GM21825 (cell line): Measurements from ENCODE around the gene PAX7.

Experiments used
- ATAC-seq: cut with Tn5 transposase; IDR thresholded peaks from one replicate; pipeline ENCODE4 v1.9.1; 2021; ENCODE audit warnings: mild to moderate bottlenecking, moderate library complexity; ENCODE audit not compliant: unreplicated experiment

The PAX7 gene

GRCh38 chr1:18640228-18641004 lies 9.8 kb downstream of the PAX7 start:
- ATAC-seq, result no peak

DNA sequence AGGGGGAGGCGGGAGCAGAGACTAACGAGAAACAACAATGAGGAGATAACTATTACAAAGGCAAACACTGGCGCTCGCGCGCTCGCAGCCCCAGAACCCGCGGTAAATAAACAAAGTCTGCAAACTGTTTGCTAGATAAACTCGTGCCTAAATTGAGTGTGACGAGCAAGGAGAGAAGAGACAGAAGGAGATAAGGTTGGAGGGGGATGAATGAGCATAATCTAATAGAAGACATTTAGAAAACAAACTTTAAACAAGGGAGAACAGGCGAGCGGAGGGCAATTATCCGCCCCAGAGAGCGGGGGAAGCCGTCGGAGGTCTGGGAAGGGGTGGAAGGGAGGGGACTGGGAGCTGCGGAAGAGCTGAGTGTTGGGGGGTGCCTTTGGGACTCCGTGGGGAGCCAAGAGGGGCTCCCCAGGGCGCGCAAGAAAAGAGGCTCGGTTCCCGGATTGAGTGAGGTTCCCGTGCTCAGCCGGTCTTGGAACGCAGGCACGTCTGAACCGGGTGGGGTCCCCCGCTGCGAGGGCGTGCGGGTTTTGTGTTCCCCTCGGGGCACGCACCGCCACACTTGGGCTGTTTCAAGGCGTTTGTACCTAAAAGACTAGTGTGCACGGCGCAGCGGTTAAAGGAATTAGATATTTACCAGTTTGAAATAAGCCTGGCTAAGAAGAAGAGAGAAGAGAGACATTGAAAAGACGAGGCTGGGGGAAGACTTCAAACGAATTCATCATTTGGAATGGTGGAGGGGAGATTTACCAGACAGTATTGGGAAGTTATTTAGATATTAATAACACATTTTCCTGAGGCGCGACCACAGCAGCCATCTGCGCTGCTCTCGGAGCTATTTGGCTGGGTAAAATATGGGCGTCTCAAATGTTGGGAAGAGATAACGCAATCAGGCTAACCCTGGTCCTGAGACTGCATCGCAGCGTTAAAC lies 10.6 kb downstream of the PAX7 start:
- no peak for ATAC-seq

DNA sequence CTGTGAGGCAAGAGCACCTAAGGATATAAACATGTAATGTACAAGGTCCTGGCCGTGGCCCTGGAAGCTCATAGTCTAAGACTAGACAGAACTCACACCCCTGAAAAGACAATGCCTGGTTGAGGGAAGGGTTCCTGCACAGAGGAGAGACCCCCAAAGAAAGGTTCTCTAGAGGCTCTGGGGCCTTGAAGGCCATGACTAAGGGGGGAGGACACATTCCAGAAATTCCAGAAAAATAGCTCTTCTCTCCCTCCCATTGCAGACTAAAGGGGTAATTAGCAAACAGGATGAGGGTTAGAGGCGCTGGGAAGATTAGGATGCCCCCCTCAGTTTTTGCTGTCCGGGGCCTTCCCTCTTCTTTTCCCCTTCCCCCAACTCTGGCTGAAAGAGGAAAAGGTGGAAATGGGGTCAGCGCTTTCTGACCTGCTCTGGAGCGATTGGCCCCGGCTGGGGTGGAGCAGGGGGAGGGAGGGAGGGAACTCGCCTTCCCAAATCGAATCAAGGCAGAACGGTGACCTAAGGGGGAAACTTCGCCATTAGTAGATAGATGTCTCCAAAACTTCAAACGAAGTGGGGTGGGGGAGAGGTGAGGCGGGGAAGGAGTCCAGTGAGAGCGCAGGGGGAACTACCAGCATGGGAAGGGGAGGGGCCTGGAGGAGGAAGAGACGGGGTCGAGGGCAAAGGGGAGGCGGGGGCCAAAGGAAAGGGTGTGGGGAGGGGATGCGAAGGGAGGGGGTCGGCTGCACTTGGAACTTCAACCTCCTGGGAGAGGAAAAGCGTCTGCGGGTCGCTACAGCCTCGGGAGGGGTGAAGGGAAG lies 11.8 kb downstream of the PAX7 start:
- no peak for ATAC-seq

DNA sequence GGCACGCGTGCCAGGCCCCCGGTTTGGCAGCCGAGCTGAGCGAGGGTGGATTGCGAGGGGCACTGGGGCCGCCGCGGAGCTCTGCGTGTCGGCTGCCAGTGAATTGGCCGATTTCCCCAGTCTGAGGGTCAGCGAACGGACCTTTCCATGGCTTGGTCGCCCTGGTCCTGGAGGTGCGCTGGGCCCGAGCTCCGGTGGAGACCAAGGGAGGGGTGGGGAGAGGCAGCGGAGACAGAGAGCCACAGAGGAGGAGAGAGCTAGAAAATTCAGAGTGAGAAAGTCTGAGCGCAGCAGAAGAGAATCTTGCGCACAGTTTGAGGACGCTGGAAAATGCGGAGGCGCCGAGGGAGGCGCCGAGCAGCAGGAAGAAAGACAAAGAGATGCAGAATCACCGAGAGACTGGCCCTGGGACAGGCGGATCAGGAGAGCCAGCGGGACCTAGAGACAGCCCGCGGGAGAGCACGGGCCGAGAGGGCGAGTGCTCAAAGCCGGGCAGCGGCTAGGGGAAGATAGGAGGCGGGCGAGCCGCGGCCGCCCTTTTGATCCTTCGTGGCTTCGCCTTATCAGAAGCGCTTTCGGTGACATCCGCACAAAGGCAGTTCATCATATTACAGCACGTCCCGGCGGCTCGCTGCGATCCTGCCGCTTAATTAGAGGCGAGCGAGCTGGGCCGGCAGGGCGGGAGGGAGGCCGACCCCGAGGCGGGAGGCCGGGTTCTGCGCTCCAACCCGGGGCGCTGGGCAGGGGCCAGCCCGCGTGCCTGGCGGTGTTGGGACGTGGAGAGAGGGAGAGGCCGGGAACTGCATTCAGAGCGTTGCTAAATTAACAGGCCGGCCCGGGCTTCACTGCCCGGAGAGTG lies 12.7 kb downstream of the PAX7 start:
- ATAC-seq, result no peak

DNA sequence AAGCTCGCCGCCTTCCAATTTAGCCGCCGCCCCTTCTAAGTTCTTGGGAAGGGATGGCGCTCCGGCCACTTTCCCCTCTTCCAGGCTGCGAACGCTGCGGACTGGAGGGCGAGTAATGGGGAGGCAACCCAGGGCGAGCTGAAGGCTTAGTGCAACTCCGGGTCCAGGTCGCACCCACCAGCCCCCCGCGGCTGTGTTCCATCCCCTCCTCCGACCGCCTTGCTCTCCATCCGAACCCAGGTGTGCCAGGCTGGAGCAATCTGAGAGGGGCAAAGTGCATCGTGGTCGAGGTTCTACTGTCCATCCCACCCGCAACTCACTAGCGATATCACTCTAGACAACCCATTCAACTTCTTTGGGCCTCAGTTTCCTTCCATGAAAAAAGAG lies 13.4 kb downstream of the PAX7 start:
- ATAC-seq, result no peak

- no peak for ATAC-seq
Measured at GRCh38 chr1:18644446-18644845, 13.8 kb downstream of the PAX7 start.

DNA sequence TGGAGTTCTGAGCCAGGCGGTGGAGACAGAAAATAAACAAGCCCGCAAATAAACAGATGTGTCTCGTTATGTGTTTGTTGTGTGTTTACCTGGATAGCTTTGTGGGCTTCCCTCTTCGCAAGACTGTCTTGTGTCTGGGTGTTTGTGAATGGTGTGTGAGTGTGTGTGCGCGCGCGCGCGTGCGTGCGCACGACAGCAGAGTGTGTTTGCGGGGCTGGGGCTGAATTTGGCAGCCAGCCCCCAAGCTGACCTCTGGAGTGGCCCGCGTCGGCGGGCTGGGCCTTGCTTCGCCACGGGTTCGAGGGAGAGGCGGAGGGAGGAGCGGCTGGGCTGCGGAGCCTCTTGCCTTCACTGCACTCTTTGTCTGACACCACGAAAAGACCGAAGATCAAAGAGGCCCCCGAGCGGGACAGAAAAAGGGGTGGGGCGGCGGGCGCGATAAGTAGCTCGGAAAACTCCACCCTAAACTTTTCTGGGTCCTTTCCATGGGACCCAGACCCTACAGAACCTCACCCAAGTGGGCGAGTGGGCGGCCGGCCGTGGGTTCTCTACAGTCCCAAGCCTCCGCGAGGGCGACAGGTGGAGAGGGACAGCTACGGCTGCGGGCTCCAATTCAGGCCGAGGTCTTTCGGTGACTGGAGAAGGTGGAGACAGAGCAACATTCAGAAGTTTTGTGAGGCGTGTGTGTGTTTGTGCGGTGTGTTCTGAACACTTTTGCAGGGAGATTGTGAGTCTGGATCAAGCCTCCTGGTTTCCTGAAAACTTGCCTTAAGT lies 14.5 kb downstream of the PAX7 start:
- no peak for ATAC-seq

- no peak for ATAC-seq
Measured at GRCh38 chr1:18645747-18646090, 15.1 kb downstream of the PAX7 start.

- ATAC-seq, result no peak
Measured at GRCh38 chr1:18646091-18646785, 15.6 kb downstream of the PAX7 start.

GRCh38 chr1:18646786-18647410 lies 16.3 kb downstream of the PAX7 start:
- no peak for ATAC-seq

GRCh38 chr1:18647681-18648214 lies 17.1 kb downstream of the PAX7 start:
- ATAC-seq, result no peak

DNA sequence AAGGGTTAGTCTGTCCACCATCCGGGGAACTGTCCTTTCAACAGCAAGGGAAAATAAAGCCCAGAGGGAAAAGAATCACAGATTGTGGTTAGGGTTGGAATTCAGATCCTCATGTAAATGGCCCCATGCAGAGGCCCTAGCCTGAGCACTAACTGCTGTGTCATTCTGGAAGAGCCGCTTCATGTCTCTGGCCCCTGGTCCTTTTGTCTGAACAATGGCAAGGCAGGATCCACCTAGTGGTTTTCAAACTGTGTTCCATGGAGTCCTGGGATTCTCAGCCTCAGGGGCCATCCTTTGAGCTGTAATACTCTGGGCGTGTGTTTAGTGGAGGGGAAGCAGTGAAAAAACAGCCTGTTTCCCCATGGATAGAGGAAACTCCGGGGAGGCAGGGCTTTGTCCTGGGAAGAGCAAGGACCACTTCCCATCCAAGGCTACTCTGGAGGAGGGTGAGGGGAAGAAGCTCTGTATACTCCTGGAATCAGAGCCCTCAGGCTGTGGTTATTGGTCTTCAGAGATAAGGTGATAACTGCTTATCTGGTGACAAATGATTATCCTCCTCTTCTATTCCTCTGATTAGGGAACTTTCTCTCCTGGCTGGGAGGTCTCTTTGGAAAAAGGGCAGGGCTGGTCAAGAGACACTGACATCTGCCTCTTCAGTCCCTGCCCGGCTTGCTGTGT lies 19.2 kb downstream of the PAX7 start:
- no peak for ATAC-seq

GRCh38 chr1:18651713-18652112 lies 21.1 kb downstream of the PAX7 start:
- no peak for ATAC-seq

DNA sequence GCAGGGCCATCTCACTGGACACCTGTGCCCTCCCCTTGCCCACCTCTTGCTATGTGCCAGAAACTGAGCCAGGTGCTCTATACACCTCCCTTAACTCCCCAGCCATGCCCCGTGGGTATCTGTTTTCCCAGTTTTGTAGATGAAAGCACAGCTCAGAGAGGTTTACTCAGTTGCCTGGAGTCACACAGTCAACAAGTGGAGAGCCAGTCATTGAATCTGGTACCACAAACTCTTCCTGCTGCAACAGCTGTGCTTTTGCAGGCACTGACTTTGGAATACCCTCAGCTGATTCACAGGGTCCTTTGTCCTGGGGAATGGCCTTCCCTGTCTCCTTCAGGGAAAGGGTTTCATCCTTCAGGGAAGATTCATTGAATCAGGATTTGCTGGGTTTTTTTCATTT lies 22.1 kb downstream of the PAX7 start:
- no peak for ATAC-seq

DNA sequence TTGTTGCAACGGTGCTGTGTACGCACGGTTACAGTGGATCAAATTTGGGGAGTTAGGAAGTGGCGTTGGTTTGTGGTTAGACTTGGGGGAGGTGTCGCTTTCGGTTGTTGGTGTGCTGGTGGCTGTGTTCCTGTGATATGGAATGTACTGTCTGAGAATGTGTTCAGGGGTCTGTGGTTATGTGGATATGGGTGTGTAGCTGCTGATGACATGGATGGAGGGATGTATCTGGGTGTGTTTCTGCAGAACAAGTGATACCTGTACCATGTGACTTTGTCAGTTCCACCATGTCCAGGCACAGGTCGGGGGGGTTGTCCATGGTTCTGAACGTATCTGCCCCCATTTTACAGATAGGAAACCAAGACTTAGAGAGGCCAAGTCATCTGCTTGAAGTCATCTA lies 22.7 kb downstream of the PAX7 start:
- no peak for ATAC-seq

DNA sequence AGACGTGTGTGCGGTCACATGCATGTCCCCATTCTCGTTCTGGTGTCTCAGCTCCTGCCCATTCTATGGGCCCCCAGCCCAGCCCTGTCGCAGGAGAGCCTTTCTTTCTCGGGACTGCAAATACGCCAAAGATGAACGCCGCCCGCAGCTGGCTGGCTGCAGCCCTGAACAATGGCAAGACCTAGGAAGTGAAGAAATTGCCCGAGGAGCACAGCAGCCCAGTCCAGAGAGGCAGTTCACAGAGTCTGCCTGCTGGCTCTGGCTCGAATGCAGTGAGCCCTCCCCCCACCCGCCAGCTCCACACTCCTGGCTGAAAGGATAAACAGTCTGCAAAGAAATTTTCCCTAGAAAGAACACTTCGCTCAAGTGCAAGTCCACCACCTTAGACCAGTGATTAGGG lies 23.3 kb downstream of the PAX7 start:
- no peak for ATAC-seq

DNA sequence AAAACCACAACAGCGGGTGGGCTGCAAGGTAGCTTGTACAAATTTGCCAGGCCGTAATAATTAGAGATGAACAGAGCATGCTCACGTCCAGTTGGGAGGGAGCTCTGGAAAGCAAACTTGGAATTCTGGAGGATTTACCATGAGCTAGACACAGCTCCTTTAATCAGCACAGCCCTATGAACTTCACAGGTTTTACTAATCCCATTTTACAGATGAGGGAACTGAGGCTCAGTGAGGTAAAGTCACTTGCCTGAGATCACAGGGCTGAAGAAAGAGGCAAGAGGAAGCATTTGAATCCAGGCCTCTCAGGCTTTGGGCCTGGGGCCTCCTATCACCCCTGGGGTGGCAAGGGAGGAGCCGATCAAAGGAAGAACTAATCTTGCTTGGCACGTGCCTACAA lies 24.0 kb downstream of the PAX7 start:
- no peak for ATAC-seq
